GM19035 (cell line): ENCODE measurements around the gene GARIN5A.

Experiments
- ATAC-seq: cut with Tn5 transposase; IDR thresholded peaks from one replicate; pipeline ENCODE4 v1.9.1; 2021; ENCODE audit not compliant: unreplicated experiment

GARIN5A gene

DNA sequence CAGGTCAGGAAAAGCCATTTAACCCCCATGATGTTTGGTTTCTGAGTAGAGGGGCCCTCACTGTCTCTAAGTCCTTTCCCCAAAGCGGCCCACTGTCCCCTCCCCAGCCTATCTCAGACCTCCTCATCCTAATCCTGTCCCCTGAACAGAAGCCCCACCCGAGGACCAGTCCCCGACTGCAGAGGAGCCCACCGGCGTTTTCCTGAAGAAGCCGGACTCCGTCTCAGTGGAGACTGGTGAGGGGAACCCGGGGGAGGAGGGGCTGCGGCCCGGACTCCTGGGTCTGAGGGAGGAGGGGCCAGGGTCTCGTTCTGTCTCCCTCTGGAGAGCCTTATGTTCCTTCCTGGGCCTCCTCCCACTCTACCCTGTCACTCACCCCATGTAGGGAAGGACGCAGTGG is 41.0 kb downstream of the GARIN5A start:
- ATAC-seq: no peak

GRCh38 chr19:50435221-50435620 is 41.4 kb downstream of the GARIN5A start:
- no peak for ATAC-seq

- no peak for ATAC-seq
Observed at GRCh38 chr19:50434525-50434924, 42.1 kb downstream of the GARIN5A start.

- no peak for ATAC-seq
Observed at GRCh38 chr19:50433201-50434180, 43.2 kb downstream of the GARIN5A start.

DNA sequence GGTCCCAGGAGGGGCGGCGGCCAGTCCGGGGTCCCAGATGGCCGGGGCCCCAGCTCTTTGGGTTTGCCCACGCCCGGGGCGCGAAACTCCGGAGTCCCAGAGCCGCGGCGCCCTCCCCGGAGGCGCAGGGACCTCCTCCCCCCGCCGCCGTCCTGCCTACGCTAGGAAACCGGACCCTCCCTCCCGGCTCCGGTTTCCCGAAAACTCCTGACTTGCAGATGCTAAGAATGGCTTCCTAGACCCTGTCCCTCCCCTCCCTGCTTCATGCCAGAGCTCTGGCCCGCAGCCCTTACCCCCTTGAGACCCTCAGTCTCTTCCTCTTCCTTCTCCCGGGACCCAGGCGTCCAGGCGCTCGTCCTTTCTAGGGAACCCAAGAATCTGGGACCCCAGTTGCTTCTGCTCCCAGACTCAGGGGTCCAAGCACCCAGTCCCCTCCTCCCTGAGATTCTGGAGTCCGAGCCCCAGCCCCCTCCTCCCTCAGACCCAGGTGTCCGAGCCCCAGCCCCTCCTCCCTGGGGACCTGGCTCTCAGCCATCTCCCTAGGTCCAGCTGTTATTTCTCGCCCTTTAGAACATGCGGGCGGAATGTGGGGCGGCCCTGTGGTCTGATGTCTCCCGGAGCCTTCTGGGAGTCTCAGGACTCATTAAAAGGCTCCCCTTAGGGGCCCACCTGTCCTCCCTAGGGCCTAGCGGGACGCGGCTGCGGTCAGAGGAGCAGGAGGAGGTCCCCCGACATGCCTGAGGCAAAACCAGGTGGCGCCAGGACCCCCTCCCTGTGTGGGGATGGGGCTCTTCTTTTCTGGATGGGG is 44.2 kb downstream of the GARIN5A start, which contains the start of gene MYBPC2:
Gene MYBPC2 (plus strand): TSS at position 672 of the 808 bp plus-strand sequence. CDS start 62 bp downstream, at position 734.
- ATAC-seq: no peak

DNA sequence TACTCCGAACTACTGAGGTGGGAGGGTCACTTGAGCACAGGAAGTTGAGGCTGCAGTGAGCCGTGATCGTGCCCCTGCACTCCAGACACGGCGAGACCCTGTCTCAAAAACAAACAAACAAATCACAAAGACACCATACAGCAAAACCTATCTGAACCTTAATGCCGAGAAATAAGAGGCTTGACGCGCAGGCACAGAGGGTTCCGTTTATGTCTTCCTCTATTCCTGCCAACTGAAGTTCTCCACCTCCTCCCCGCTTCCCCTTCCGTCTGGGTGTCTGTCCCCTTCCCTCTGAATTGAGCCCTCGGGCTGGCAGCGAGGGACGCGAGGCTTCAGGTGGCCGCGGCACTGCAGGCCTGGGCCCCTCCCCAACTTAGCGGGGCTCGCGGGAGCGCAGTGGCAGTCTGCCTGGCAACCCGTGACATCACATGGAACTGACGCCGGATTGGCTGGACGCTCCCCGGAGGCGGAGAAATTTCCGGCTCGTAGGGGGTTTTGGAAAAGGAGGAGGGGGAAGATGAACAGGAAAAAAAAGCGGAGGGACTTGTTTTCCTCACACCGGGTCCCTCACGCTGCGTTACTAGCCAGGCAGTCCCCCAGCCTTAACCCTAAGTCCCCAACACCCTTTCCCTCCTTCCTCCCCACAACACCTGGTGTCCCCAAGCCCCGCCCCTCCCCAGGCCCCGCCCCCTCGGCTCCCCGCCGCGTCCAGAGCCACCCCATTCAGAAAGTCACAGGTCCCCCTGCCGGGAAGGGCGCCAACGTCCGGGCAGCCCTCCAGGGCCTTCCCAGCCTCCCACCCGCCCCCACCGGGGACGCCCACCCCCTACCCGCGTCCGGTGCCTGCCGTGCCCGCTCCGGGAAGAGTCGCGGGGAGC is 45.1 kb downstream of the GARIN5A start:
- peak; percentile 83 for ATAC-seq

DNA sequence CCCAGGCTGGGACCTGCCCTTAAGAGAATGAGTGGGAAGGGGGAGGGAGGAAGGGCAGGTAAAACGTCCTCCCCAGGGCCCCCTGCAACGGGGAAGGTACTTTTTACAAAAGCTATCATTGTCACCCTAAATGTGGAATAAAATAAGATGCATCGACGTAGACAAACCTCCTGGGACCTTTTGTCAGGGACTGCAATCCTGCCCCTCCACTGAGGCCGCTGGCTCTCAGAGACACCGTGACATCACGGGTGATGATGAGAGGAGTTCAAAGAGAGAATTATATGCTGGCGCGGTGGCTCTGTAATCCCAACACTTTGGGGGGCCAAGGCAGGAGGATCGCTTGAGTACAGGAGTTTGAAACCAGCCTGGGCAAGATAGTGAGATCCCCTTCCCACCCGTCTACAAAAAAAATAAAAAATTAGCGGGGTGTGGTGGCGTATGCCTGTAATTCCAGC is 45.7 kb downstream of the GARIN5A start:
- ATAC-seq: no peak

DNA sequence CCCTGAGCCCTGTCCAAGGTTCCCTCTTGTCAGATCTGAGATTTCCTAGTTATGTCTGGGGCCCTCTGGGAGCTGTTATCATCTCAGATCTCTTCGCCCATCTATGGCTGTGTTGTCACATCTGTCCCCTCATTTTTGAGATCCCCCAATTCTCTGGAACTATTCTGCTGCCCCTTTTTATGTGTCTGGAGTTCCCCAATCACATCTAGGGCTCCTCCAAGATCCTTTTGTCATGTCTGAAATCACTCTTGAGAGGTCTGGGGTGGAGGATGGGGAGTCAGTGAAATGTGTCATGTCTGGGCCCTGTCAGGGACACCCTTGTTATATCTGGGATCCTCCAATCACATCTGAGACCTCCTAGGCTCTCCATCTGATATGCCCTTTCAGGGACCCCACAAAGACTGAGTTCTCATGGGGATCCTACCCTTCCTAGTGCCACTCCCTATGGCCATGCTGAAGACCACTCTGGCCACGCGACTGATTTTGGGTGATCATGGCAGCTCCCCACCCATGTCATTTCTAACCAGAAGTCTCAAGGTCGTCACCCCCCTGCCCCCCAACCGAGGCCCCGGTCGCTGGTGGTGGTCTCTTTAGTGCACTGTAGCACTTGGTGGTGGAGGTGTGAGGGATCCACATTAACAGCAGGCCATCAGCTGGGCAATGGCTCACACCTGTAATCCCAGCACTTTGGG is 47.7 kb downstream of the GARIN5A start:
- ATAC-seq: no peak

GRCh38 chr19:50427997-50428425 is 48.6 kb downstream of the GARIN5A start:
- no peak for ATAC-seq

DNA sequence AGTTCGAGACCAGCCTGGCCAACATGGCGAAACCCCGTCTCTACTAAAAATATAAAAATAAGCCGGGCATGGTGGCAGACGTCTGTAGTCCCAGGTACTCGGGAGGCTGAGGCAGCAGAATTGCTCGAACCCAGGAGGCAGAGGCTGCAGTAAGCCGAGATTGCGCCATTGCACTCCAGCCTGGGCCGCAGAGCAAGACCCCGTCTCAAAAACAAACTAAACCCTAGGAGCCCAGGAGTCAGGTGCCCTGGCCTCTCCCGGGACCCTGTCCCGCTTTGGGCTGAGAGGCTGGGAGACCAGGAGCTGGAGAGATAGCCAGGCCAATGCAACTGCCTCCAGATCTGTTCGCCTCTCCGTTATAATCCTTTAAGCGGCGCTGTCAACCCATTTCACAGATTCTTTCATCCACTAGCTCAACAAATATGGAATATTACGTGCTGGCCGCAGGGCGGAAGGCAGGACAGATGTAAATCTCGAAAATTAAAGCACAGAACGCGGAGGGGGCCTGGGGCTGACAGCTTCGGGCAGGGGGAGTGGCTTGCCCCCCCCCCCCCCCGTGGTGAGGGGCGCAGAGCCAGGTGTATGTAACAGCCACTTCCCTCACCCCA is 49.2 kb downstream of the GARIN5A start:
- no peak for ATAC-seq

- no peak for ATAC-seq
Observed at GRCh38 chr19:50425581-50425980, 51.1 kb downstream of the GARIN5A start.

DNA sequence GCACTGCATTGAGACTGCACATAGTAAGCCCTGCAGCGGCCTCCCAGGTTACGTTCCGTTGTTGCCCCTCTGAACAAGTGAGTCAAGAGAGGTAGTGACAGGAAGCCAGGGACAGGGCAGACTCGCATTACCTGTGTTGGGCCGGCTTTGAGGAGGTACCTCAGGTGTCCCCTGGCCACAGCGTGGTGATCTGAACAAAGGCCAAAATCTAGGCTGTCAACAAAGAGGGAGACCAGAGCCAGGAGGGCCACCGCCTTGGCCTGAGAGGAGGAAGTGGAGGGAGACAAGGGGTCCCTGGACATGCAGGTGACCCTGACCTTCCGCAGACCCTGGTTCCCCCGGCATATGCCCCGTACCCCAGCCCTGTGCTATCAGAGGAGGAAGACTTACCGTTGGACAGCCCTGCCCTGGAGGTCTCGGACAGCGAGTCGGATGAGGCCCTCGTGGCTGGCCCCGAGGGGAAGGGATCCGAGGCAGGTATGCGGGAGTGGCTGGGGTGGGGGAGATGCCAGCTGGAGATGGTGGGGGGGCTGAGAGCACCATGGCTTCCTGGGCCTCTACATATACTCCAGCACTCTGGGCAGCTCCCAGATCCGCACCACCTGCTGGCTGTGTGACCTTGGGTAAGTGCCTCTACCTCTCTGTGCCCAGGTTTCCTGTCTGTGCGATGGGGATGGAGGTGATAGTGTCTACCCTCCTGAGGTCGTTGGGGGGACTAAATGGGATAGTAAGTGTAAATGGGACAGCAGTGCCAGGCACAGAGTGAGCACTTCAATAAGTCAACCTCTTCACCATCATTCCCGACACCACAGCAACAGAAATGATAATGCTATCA is 53.2 kb downstream of the GARIN5A start:
- ATAC-seq: no peak

DNA sequence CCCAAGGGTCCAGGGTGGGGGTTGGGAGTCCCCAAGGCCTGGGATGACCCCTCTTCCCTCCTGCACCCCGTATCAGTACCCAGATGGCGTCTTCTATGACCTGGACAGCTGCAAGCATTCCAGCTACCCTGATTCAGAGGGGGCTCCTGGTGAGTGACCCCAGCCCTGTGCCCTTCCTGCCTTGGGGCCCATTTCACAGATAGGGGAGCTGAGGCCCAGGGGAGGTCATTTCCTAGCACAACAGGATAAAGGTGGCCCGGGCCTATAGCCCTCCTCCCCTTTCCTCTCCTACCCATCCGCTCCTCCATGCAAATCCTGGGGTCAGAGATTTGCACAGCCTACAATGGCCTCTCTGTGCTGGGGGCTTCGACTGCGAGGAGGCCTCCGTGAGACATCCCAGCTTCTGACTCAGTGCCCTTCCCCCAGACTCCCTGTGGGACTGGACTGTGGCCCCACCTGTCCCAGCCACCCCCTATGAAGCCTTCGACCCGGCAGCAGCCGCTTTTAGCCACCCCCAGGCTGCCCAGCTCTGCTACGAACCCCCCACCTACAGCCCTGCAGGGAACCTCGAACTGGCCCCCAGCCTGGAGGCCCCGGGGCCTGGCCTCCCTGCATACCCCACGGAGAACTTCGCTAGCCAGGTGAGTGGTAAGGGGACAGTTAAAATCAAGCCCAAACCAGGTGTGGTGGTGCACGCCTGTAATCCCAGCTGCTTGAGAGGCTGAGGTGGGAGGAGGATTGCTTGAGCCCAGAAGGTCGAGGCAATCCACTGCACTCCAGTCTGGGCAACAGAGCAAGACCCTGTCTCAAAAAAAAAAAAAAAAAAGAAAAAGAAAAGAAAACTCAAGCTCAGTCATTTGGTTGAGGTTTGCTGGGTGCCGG is 54.0 kb downstream of the GARIN5A start:
- no peak for ATAC-seq

DNA sequence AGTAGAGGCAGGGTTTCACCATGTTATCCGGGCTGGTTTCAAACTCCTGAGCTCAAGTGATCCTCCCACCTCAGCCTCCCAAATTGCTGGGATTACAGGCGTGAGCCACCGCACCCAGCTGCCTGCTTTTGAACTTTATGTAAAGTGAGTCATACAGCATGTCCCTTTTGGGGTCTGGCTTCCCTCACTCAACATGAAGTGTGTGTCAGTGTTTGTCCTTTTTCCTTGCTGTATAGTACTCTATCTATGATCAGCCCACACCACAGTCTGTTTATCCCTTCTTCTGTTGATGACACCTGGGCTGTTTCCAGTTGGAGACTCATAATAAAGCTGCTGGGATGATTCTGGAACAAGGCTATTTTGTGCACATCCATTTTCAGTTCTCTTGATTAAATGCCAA is 55.8 kb downstream of the GARIN5A start:
- no peak for ATAC-seq

GRCh38 chr19:50420127-50420526 is 56.5 kb downstream of the GARIN5A start:
- no peak for ATAC-seq

DNA sequence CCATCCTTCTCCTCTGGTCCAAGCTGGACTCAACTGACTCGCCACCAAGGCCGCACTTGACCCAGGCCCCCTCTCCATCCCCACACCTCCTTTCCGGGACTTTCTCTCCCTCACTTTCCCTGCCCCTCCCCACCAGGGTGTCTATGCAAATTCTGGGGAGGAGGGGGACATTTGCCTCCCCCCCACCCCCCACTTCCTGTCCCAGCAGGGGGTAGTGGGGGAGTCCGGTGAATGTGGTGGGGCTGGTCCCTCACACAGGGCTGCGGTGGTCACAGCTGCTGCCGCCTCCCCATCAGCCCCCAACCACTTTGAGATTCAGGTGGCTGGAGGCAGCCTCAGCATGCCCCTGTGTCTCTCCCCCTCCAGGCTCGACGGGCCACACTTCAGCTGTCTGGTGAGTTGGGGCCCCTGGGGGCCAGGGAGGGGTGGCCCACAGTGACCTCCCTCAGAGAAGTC is 57.0 kb downstream of the GARIN5A start:
- ATAC-seq: no peak

DNA sequence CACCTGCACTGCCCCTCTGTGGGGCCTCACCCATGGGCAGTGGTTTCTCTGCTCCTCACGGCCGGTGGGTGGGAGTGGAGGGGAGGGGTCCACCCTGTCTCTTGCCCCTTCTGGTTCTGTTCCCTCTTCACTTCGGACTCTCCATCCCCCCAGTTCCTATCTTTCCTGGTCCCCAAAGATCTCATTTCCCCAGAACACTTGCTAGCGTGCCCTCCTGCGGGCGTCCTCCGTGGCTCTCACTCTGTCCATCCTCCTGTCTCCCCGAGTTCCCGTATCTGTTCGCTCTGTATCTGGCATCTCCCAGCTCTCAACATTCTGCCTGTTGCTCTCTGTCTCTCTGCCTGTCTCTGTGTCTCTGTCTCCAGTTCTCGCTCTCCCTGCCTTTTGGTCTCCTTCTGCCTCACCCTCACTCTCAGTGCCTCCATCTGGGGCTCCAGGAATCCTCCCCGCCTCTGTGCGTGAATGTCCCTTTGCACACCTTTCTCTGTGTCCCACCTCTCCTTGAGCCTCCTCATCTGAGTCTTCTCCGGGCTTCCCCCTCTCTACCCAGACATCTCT is 57.5 kb downstream of the GARIN5A start:
- ATAC-seq: no peak
